Dendritic cell treated with granulocyte-macrophage colony-stimulating factor and Interleukin-4, amounts not matched to agents 40 ng/mL and 50 ng/mL, for 4 days (primary cell): ENCODE results near the gene WDR55.
A peak's percentile ranks its signal among the peaks of the same experiment; 100 is the strongest.
"Not testable (repeated sequence)": the region's sequence is repeated elsewhere in the genome, so short reads cannot be mapped to it uniquely, and the experiment has no call there.

Experiments
- H3K27ac Mint-ChIP-seq: one replicate; pipeline ENCODE4 v1.8.0; 2022; ENCODE audit warnings: mild to moderate bottlenecking, mixed read lengths
- H3K27me3 Mint-ChIP-seq: one replicate; pipeline ENCODE4 v1.8.0; 2022; ENCODE audit warnings: mild to moderate bottlenecking, mixed read lengths
- H3K36me3 Mint-ChIP-seq: one replicate; pipeline ENCODE4 v1.8.0; 2022; ENCODE audit warnings: low read depth, mixed read lengths
- H3K4me1 Mint-ChIP-seq: one replicate; pipeline ENCODE4 v1.8.0; 2022; ENCODE audit warnings: low read depth, mixed read lengths
- H3K4me3 Mint-ChIP-seq: one replicate; pipeline ENCODE4 v1.8.0; 2022; ENCODE audit warnings: mild to moderate bottlenecking, moderate library complexity, mixed read lengths
- H3K9me3 Mint-ChIP-seq: one replicate; pipeline ENCODE4 v1.8.0; 2022; ENCODE audit warnings: mixed read lengths
- intact Hi-C: fragments of 100-400 bp; cut with micrococcal nuclease; formaldehyde crosslinking; loops from one replicate; pipeline ENCODE4 v1.15.0; 2022

The WDR55 gene

GRCh38 chr5:140635291-140636257, 29.1 kb upstream of the WDR55 start:
- H3K27me3 Mint-ChIP-seq, result no peaks in the 10 kb centered on the region
- H3K4me1 Mint-ChIP-seq, result peaks cover 66% of the 10 kb centered on the region
- peaks cover 26% of the 10 kb centered on the region for H3K36me3 Mint-ChIP-seq
- H3K27ac Mint-ChIP-seq, result peak overlapping the region; percentile 84
- intact Hi-C loops, result loop anchor here (1.0 kb wide), 1 partner anchor 60 kb away; no protein-coding TSS in a partner anchor
- no peaks in the 10 kb centered on the region for H3K9me3 Mint-ChIP-seq
- no peak overlapping the region for H3K4me3 Mint-ChIP-seq

DNA sequence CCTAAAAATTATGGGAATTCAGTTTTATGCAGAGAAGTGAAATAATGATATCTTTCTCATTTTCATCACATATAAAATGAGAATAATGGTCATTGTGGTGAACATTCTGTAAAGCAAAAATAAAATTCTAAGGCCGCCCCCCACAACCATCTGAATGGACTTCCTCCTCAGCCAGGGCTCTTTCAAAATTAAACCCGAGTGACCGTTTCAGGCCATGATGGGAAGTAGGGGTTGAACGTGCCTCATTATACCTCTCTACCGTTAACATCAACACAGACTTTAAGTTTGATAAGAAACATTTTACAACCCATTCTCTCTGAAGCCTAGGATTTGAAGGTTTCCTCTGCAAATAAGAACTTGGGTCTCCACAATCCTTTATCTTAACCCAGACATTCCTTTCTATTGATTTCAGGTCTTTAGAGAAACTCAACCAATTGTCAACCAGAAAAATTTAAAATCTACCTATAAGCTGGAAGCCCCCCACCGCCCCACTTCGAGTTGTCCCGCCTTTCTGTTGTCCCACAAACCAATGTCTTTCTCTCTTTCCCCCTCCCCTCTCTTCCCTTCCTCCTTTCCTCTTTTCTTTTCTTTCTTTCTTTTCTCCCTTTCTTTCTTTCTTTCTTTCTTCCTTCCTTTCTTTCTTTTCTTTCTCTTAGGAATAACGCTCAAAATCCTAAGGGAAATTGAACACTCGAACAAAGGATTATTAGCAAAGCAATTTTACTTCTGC, 27.2 kb upstream of the WDR55 start:
- peaks cover 69% of the 10 kb centered on the region for H3K4me1 Mint-ChIP-seq
- H3K27me3 Mint-ChIP-seq, result no peaks in the 10 kb centered on the region
- no peaks in the 10 kb centered on the region for H3K9me3 Mint-ChIP-seq
- H3K27ac Mint-ChIP-seq, result peak overlapping the region; percentile 83
- intact Hi-C loops, result loop anchor here (2.0 kb wide), 3 partner anchors 27 to 89 kb away; partner anchors contain the start of genes APBB3, SLC35A4 and WDR55
- peaks cover 26% of the 10 kb centered on the region for H3K36me3 Mint-ChIP-seq
- no peak overlapping the region for H3K4me3 Mint-ChIP-seq

- peaks cover 31% of the 10 kb centered on the region for H3K36me3 Mint-ChIP-seq
- intact Hi-C loops, result loop anchor here (1.0 to 2.0 kb wide), 4 partner anchors 8 to 90 kb away; partner anchors contain the start of genes APBB3, IK, NDUFA2 and SLC35A4
- peak overlapping the region; percentile 82 for H3K4me3 Mint-ChIP-seq
- not testable (repeated sequence) for H3K9me3 Mint-ChIP-seq, H3K27me3 Mint-ChIP-seq
- H3K27ac Mint-ChIP-seq, result peak overlapping the region; percentile 83
- H3K4me1 Mint-ChIP-seq, result peaks cover 61% of the 10 kb centered on the region
Measured at GRCh38 chr5:140638898-140639147, 25.9 kb upstream of the WDR55 start.

- no peaks in the 10 kb centered on the region for H3K9me3 Mint-ChIP-seq
Measured at GRCh38 chr5:140639148-140639981, 25.3 kb upstream of the WDR55 start, which contains the start of gene TMCO6. Gene TMCO6 (plus strand): TSS chr5:140639451. CDS start chr5:140639528, 77 bp downstream.

GRCh38 chr5:140641716-140642115, 23.0 kb upstream of the WDR55 start:
- Mint-ChIP-seq H3K4me3 (no peak overlapping the region), H3K9me3 (no peaks in the 10 kb centered on the region), H3K4me1 (peaks cover 66% of the 10 kb centered on the region), H3K36me3 (peaks cover 58% of the 10 kb centered on the region), H3K27me3 (no peaks in the 10 kb centered on the region), H3K27ac (no peak overlapping the region)
- intact Hi-C loops, result no loop called here

More at GRCh38 chr5:140639148-140639981, 25.3 kb upstream of the WDR55 start, which contains the start of gene TMCO6:
- peaks cover 36% of the 10 kb centered on the region for H3K36me3 Mint-ChIP-seq
- peak within 1 kb of the TSS; percentile 83 for H3K27ac Mint-ChIP-seq
- H3K4me3 Mint-ChIP-seq, result peak within 1 kb of the TSS; percentile 82
- intact Hi-C loops, result loop anchor here (1.0 to 2.0 kb wide), 4 partner anchors 8 to 91 kb away; partner anchors contain the start of genes APBB3, IK, NDUFA2 and SLC35A4
- no peaks in the 10 kb centered on the region for H3K27me3 Mint-ChIP-seq
- peaks cover 56% of the 10 kb centered on the region for H3K4me1 Mint-ChIP-seq

DNA sequence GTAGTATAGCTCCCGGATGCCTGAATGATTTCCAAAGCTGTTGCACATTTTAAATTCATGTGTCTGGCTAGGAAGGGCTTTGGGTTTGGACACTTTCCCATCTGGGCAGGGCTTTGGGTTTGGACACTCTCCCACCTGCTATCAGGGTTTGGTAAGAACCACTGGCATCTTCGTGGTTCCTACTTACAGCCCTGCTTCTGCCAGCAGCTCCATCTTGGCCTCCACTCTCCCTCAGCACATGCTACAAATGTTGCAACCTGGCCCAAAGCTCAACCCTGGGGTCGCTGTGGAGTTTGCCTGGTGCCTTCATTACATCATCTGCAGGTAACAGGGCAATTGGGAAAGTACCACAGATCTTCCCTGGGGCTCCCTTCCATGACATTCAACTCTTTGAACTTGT, 22.0 kb upstream of the WDR55 start:
- no peaks in the 10 kb centered on the region for H3K9me3 Mint-ChIP-seq
- H3K4me1 Mint-ChIP-seq, result peaks cover 58% of the 10 kb centered on the region
- no peak overlapping the region for H3K4me3 Mint-ChIP-seq
- intact Hi-C loops, result no loop called here
- no peaks in the 10 kb centered on the region for H3K27me3 Mint-ChIP-seq
- H3K27ac Mint-ChIP-seq, result peak overlapping the region; percentile 8
- peaks cover 66% of the 10 kb centered on the region for H3K36me3 Mint-ChIP-seq

DNA sequence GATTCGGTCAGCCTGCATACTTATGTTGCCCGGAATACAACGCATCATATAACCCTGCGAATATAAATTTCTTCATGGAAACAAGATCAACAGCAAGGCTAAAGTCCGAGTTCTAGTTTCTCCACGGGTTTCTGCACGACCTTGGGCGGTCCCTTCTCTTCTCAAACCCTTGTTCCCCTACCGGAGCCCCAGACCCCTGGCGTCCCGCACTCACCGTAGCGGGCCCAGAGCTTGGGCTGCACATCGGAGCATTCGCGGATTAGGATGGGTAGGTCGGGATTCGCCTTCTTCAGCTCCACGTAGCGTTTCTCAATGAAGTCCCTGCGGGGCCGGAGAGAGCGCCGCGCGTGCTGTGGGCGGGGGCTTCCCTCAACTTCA, 17.7 kb upstream of the WDR55 start:
- no peaks in the 10 kb centered on the region for H3K27me3 Mint-ChIP-seq
- peaks cover 94% of the 10 kb centered on the region for H3K36me3 Mint-ChIP-seq
- H3K27ac Mint-ChIP-seq, result peak overlapping the region; percentile 97
- intact Hi-C loops, result loop anchor here (1.0 to 5.0 kb wide), 3 partner anchors 8 to 45 kb away; partner anchors contain the start of genes HARS1, HARS2, TMCO6 and WDR55
- H3K4me3 Mint-ChIP-seq, result peak overlapping the region; percentile 95
- peaks cover 29% of the 10 kb centered on the region for H3K4me1 Mint-ChIP-seq
- no peaks in the 10 kb centered on the region for H3K9me3 Mint-ChIP-seq

DNA sequence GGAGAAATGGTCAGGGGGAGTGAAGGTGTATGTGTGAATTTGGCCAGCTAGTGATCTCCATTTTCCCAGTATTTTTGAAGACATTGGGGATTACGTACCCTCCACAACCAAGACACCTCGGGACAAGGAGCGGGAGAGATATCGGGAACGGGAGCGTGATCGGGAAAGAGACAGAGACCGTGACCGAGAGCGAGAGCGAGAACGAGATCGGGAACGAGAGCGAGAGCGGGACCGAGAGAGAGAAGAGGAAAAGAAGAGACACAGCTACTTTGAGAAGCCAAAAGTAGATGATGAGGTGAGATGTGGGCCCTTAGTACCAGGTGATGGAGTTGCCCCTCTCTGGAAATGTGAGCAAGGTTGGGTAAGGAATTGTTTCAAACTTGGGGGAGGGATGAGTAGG, 5.8 kb upstream of the WDR55 start:
- Mint-ChIP-seq H3K4me1 (peaks cover 21% of the 10 kb centered on the region), H3K36me3 (peaks cover 92% of the 10 kb centered on the region), H3K27me3 (no peaks in the 10 kb centered on the region), H3K4me3 (no peak overlapping the region), H3K27ac (no peak overlapping the region), H3K9me3 (no peaks in the 10 kb centered on the region)
- intact Hi-C loops, result no loop called here

- Mint-ChIP-seq H3K36me3 (peaks cover 90% of the 10 kb centered on the region), H3K4me1 (peaks cover 24% of the 10 kb centered on the region)
- H3K27me3 Mint-ChIP-seq, H3K4me3 Mint-ChIP-seq, H3K9me3 Mint-ChIP-seq, H3K27ac Mint-ChIP-seq: not testable (repeated sequence)
- intact Hi-C loops, result loop anchor here (10.0 kb wide), 1 partner anchor 256 kb away; the partner anchor contains the start of gene ANKHD1
Measured at GRCh38 chr5:140660371-140660770, 4.3 kb upstream of the WDR55 start.

DNA sequence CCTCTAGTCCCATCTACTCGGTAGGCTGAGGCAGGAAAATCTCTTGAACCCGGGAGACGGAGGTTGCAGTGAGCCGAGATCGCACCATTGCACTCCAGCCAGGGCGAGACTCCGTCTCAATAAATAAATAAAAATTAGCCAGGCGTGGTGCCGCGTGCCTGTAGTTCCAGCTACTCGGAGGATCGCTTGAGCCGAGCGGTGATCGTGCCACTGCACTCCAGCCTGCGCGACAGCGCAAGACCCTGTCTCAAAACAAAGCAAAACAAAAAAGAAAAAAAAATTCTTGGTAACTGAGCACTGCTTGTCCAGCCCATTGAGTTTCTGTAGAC, 710 bp upstream of the WDR55 start:
- Mint-ChIP-seq H3K9me3 (no peaks in the 10 kb centered on the region), H3K27me3 (no peaks in the 10 kb centered on the region), H3K27ac (peak overlapping the region; percentile 98), H3K4me3 (peak overlapping the region; percentile 89), H3K4me1 (peaks cover 48% of the 10 kb centered on the region), H3K36me3 (peaks cover 89% of the 10 kb centered on the region)
- intact Hi-C loops, result loop anchor here (1.0 to 10.0 kb wide), 5 partner anchors 17 to 259 kb away; partner anchors contain the start of genes ANKHD1, HARS1, HARS2 and IK

- H3K27me3 Mint-ChIP-seq, H3K27ac Mint-ChIP-seq, H3K9me3 Mint-ChIP-seq, intact Hi-C loops, H3K4me3 Mint-ChIP-seq: not testable (repeated sequence)
- Mint-ChIP-seq H3K4me1 (peaks cover 22% of the 10 kb centered on the region), H3K36me3 (peaks cover 100% of the 10 kb centered on the region)
Measured at GRCh38 chr5:140671035-140671434, 6.3 kb downstream of the WDR55 start.

DNA sequence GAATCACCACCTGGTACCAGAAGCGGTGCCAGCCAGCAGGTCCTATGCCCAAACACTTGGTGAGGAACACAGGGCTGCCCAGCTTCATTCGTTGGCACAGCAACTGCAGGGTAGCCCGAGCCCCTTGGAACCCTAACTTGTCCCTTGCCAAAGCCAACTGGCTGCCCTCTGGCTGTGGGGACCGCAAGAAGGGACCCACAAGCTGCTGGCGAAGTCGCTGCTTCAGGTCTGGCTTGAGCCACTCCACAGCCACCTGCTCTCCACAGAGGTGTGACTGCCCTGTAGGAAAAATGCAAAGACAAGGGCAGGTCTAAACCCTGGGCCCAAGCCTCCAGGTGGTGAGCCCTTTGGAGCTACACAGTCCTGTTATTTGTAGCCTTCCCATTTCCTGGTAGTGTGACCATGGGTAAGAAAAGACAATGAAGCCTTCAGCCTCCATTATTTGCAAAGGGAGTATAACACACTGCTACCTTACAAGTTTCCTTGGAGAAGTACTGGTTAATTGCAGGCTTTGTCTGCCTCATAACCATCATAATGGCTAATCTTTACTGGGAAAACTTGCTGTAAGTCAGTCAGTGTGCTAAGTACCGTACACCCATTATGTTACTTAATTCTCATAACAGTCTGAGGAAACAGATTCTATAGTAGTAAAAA, 6.9 kb downstream of the WDR55 start:
- H3K9me3 Mint-ChIP-seq, result no peaks in the 10 kb centered on the region
- no peak overlapping the region for H3K4me3 Mint-ChIP-seq
- peaks cover 100% of the 10 kb centered on the region for H3K36me3 Mint-ChIP-seq
- H3K4me1 Mint-ChIP-seq, result peaks cover 16% of the 10 kb centered on the region
- H3K27me3 Mint-ChIP-seq, result no peaks in the 10 kb centered on the region
- intact Hi-C loops, result no loop called here
- no peak overlapping the region for H3K27ac Mint-ChIP-seq
